ENCODE data around the gene MBD2.

MBD2 gene

DNA sequence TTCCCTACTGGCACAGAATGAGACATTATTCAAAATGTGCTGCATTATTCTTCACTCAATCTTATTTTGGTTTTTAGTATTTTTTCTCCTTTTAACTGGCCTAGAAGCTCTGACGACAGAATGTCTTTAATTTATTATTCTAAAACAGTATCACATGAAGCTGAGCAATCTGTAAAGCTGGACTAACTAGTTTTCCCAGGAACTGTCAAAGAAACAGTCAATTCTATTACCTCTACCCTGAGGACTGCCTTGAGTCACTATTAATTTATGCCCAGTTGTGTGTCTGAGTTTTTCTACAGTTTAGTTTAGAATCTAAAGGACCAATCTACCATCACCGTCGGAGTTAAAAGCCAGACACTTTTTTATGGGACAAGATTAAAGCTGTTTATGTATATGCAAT lies 31.6 kb downstream of the MBD2 start:
- no peak for FAIRE-seq

DNA sequence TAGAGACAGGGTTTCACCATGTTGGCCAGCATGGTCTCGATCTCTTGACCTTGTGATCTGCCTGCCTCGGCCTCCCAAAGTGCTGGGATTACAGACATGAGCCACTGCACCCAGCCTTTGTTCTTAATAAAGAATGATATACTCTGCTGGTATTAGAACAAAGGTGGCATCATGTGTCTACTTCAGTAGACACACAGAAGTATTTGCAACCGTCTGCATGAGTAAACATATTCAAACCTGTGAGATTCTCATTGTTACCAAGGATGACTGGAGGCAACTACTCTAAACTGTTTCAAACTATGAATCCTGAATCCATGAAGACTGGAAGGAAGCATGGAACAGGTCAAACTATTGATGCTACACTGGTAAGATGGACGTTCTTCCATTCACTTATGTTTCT lies 32.1 kb downstream of the MBD2 start:
- no peak for FAIRE-seq

DNA sequence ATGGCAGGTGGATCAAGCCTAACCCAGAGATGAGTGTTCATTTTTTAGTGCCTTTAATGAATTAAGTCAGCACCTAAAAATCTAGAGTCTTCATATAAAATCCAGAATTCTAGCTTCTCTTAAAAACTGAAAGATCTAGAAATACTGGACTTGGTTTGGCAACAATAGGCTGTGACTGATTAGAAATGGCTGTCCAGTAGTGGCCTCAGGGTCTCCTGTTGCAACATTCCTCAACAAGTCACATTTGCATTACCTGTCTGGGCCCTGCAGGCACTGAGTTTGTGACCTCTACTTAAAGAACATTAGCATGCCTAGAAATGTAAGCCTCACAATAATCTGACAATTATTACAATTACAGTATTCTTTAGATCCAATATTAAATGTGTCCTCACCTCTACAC lies 33.1 kb downstream of the MBD2 start:
- no peak for FAIRE-seq

DNA sequence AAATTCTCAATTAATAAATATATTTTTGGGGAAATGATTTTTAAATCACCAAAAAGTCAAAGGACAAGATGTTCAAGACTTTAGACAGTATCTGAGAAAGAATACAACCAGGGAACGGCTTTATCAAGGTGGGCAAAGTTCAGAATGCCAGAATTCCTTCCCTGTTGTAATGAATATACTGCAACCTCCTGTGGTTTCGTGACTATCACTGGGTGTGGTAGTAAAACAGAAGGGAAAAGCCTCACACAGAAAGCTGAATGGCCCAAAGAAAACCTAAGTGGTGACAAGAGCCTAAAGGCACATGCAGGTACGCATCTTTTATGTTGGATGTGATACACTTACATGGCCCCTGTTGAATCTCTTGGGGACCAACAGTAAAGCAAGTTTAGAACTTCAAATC lies 37.1 kb downstream of the MBD2 start:
- no peak for FAIRE-seq

DNA sequence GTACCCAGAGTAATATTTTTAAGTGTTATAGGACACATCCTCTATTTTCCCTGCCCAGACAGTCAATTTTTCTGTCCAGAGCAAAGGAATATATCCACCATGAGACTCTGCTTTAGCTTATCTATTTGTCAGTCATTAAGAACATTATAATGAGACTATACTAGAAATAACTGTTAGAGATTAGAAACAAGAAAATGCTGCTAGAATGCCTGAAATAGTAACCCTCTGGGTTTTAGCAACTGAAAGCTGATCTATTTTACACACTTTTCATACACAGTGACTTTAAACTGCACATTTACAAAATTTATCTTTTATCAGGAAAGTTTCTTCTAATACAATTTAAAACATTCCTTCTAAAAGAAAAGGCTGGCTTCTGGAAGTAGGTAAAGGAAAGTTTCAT lies 39.6 kb downstream of the MBD2 start:
- no peak for FAIRE-seq

DNA sequence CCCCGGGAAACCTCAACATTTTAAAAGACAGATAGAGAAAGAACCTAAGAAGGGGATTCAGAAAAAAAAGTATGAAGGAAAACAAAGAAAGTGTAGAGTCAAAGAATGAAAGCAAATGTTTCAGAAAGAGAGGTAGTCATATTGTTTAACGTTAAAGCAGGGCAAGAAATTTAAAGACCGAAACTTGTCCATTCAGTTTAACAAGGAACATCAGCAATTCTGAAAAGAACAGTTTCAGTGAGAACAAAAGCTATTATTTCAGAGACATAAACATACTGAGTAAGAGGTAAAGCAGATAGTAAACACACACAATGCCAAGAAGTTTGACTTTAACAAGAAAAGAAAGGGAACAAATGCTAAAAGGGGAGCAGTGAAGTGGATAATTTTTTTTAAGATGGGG lies 41.1 kb downstream of the MBD2 start:
- no peak for FAIRE-seq

DNA sequence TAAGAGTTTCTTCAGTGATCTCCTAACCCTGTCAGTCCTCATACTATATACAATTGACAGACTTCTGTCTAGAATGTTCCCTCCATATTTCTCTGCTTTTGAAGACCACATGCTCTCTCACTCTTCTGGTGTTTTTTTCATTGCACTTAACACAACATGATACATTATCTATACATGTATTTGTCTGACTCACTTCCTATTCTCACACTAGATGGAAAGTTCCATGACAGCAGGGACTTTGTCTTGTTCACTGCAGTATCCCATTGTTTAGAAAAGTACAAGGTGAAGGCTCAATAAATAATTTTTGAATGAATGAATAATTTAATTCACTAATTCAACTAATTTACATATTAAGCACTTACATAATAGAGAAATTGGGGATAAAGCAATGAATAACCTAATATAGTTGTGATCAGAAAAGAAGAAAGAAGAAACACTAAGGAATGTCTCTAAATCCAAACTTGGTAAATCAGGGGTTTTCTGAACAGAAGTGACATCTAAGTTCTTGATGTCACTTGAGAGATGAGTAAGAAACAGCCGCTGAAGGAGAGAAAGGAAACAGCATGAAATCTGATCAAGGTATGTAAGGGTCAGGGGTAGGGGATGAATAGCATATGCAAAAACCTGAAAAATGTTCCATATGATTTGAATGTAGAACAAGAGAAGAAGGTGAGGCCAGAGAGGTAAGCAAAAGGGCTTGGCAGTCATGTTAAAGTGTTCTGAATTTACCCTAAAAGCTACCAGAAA lies 42.4 kb downstream of the MBD2 start:
- FAIRE-seq, result no peak

DNA sequence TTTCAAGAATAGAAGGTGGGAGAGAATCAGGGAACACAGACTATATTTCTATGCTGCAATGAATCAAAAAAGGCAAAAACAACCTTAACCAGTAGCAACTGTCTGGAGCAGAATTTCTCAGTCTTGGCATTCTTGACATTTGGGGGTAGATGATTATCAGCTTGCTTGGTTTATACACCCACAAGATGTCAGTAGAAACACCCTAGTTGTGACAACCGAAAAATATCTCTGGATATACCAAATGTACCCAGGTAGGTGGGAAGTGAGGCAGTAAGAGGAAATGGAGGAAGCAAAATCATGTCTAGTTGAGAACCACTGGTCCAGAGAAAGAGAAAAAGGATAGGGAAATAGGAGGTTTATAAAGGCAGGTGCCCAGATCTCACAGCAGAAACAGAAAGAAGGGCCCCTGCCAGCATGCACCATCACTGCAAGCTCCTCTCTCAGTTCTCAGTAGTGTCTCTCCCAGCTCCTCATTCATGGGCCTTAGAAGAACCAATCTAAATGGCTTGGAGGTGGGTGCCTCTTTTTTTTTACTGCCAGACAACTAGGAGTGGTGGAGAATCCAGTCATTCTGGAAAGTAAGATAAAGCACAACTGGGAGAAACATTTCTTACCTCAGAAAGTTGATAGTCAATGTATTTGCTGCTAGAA lies 50.4 kb downstream of the MBD2 start:
- no peak for FAIRE-seq

DNA sequence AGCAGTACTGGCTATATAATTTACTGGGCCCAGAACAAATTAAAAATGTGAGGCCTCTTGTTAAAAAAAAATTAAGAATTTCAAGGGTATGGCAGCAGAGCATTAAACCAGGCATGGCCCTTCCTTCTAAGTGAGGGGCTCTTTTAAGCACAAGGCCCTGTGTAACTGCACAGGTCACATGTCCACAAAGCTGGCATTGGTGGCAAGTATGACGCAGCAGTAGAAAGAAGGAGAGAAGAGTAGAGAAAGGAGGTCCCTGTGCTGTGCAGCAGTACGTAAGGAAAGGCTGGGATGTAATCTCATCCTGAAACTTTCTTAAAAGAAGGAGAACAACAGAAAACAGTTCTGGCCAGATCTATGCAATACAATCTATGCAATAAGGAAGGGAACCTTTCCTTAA lies 51.2 kb downstream of the MBD2 start:
- FAIRE-seq, result no peak

DNA sequence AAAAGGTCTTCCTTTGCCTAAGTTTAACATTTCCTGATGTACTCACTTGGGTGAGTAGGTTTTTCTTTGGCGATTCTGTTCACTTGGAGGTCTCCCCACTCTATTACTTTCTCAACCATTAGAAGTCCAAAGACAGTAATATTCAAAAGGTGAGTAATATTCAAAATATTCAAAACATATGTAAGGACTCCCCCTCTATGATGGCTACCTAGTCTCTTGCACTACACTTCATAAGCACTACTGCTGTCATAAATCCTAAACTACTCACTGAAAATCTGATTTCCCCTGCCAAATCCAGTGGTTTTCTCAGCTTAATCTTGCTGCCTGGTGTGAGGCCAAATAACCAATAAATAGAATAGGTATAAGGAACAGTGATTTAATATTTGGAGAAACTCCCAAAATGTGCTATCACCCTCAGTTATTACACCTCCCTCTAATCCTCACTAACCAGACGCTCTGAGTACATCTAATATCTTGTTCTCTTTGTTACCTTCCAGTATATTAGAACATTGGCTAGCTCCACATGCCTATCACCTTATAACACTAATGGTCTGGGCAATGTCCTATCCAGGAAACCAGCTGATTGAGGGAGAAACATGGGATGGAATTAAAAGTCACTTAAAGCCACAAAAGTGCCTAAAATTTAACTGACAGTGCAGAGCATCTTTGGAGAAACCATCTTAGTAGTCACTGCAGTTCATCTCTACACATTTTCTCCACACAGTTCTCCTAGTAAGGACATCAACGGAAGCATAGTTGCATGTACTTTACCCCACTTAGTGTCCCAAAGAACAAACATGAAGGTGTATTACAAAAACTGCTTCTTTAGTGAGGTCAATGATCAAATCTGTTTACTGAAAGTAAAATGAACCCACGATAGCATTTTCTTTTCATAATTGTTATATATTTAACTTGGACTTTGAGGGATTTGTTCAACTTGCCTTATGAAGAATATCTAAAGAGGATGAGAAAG lies 54.8 kb downstream of the MBD2 start:
- no peak for FAIRE-seq

DNA sequence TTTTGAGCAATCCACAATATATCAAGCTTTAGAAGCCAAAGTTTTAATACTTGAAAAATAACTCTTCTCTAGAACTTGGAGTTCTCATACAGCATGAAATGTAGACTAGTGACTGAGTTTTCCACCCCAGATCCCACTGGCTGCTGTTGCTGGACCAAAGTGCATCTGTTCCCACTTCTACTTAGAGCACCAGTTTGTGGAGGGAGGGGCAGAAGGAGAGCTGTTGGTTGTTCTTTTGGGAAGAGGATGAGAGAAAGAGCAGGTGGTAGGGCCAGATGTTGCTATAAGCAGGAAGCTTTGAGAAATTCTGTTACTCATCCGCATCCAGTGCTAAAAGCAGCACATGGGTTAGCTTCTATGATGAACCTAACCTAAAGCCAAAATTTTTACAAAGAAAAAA lies 59.0 kb downstream of the MBD2 start:
- no peak for FAIRE-seq

DNA sequence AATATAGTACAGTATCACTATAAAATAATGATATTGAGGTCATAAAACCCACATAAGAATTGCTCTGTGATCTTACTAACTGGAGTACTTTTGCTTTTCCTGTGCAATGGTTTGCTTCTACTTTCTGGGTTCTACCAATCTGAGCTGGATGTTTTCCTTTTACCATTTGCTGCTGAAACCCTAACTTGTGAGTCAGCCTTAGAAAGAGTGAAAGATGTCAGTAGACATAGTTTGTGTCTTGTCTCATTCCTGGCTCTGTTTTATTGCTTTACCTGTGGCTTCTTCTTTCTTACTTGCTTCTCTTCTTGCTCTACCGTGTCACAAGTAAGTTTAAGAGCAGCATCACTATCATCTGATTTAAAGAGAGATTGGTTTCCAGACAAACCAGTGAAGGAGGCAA lies 61.0 kb downstream of the MBD2 start:
- no peak for FAIRE-seq

DNA sequence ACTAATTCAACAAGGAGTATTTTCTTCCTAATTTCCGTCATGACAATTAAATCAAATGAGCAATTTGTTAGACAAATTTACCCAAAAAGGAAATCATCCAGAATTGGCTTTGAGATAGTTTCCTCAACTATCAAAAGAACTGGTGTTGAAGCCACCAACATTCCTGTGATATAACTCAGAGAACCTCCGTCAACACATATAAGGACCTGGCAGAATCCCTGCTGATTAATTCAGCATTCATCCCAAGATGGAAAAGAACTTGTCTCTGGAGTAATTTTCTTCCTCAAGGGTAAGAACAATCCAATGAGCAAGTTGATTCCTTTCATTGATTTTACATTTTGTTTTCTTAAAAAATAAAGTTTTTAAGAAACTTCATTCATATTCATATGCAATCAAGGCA lies 62.0 kb downstream of the MBD2 start:
- FAIRE-seq, result no peak

DNA sequence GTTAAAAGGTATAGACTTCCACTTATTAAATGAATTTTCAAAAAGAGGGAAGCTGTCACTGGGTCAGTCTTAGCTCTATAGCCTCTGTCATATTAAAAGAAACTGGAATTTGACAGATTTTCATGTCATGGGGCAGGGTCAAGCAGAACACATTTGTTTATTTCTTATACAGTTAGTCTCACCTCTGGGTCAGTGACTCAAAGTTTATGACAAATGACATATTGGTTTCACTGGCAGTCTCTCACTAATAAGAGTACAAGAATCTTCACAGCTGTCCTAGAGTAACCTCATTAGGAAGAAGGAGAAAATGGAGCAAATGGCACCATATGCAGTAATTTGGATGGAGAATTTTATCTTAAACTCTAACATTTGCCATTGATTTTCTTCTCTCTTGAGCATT lies 63.2 kb downstream of the MBD2 start:
- FAIRE-seq, result no peak

DNA sequence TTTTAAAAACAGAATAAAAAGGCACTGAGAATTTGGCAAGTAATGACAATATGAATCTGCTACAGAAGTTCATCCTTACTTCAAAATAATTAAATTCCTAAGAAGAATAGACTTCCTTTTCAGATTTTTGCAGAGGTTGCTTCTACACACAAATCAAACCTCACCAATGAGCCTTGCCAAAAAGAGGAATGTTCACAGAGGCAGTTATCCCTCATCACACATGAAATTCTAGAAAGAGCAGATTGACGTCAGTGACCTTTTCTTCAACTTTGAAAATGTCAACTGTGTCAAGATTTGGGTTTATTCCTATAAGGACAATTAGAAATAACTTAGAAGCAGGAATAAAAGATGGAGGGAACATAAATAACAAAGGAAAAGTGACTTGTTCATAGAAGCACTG lies 64.6 kb downstream of the MBD2 start:
- no peak for FAIRE-seq

DNA sequence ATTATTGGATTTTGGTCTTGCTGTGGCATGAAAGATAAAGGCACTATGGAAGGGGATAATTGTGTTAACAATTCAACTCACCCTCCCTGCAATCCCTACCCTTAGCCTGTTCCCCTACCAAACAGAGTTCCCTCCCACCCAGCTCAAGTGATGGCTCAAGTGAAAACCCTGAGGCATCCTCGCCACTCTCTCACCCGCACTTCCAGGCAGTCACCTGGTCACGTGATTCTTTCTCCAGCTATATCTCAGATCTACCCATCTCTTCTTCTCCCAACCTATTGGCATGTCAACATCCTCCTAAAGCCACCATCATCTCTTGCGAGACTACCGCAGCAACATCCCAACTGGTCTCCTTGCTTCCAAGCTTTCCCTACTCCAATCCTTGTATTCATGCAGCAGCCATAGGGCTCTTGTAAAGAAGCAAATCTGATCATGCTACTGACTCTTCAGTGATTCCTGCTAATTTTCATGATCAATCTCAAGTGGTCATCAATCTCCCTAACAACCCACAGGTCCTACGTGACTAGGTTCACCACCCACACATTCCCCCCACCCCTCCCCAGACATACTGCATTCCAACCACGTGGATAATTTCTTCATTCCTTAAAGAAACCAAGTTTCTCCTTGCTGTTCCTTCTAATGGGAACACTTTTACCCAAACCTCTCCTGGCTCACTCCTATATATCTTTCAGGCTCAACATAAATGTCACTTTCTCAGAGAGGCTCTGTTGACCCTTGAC lies 66.7 kb downstream of the MBD2 start:
- FAIRE-seq, result no peak

DNA sequence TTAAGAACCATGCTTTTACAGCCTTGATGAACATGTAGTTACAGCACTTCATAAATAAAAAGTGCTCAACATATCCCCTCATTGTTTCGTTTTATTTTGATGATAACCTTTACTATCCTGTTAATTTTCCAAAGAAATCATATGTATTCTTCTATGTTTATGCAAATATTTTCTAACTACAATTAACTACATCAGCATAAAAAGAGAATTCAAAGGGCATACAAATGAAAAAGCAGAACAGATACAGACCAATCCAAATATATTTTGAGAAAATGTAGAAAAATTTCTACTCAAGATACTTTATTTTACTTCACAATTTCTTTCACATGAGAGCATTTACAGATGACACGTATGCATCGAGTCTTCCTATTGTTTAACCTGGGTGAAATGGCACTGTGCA lies 69.1 kb downstream of the MBD2 start:
- FAIRE-seq, result no peak

DNA sequence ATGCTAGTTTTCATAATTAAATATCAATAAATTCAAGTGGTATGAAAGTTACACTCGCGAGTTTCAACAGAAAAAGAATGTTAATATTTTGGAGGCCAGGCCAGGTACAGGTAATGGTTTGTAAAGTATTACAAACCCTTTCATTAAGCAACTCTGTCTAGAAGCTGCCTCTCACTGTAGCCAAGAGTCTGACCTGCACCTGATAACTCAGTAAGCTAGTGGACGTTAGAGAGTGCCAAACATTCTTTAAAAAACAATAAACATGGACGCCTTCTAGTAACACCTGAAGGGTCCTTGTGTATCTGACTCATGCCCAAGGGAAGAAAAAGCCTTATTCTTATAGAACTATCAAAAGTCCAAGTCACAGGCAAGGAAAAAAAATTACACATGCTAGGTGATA lies 70.2 kb downstream of the MBD2 start:
- FAIRE-seq, result no peak

DNA sequence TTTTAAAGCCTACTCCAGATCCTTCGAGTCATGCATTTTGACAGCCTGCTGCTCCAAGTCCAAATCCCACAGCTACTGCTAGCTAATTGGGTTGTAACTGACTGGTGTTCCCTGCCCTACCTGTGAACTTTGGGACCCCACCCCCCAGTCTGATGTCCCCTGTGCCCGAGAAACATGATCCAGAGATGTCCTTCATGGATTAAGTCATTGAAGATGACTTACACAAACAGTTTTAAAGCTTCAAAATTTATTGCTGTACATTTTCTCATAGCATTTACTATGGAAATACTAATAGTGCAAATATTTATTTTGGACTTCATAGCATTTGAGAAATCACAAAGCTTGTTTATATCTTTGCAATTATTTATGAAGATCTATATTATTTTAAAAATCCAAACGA lies 73.1 kb downstream of the MBD2 start:
- no peak for FAIRE-seq

DNA sequence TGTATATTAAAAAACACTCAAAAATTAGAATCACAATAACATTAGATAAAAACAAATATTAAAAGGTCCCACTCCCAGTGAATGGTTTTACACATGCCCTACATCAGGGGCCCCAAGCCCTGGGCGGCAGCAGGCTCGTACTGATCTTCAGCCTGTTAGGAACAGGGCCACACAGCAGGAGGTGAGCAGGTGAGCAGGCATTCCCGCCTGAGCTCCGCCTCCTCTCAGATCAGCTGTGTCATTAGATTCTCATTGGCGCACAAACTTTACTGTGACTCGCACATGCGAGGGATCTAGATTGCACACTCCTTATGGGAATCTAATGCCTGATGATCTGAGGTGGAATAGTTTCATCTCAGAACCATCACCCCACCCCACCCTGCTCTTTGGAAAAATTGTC lies 74.2 kb downstream of the MBD2 start:
- FAIRE-seq, result no peak

DNA sequence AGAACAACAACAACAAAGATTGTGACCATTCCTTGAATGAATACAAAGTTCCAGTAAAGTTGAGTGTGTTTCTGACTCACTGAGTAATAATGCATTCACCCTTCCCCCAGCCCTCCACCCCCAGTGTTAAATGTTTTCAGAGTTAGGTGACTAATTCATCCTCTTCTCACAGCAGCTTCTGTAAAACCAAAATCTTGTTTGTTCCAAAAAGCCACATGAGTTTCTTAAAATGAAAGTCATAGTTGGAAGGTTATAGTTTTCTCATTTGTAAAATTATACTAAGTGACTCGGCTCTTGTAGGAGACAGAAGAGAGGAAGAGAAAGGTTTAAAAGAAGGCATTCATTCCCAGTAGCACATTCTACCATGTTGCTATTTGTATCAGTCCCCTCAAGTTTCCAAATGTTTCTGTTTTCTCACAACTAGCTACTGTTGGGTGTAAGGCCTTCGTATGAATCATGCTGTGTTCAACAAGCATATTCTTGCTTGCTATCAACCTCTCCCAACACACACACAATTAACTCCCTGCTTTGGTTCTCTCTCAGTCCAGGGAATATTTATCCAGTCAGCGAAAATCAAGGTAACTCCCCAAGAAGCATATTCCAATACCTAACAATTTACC lies 75.3 kb downstream of the MBD2 start:
- peak; percentile 46 for FAIRE-seq

DNA sequence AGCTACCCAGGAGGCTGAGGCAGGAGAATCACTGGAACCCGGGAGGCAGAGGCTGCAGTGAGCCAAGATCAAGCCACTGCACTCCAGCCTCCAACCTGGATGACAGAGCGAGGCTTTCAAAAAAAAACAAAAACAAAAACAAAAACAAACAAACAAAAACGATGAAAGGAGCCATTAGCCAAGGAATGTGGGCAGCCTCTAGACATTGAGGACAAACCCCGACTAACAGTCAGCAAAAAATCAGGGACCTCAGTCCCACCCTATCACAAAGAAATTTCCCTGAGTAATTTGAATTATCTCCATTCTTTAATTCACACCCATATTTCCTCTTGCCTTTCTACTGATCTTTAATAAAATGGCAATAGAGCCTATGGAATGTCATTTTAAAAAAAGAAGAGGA lies 75.8 kb downstream of the MBD2 start:
- FAIRE-seq, result no peak

DNA sequence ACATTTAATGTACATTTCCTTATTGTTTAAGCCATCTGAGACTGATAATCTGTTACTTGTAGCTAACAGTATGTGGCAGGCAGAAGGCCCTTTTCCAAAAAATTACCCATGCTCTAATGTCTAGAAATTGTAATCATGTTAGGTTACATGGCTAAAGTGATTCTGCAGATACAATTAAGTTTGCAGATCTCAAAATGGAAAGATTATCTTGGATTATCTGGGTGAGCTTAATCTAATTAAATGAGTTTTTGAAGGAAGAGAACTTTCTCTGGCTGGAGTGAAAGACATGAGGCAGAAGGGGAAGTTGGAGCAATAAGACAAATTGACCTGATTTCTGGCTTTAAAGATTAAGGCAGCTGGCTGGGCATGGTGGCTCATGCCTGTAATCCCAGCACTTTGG lies 76.3 kb downstream of the MBD2 start:
- no peak for FAIRE-seq

Data from endometrium (tissue), 2 donors.